GM19035 (cell line): Measurements from ENCODE around the gene CCDC85B.

Experiments used
- ATAC-seq: cut with Tn5 transposase; IDR thresholded peaks from one replicate; pipeline ENCODE4 v1.9.1; 2021; ENCODE audit not compliant: unreplicated experiment

The CCDC85B gene

GRCh38 chr11:65928667-65929066 lies 38.2 kb downstream of the CCDC85B start:
- no peak for ATAC-seq

- ATAC-seq, result no peak
Observed at GRCh38 chr11:65931773-65932557, 41.5 kb downstream of the CCDC85B start.

GRCh38 chr11:65932558-65932919 lies 42.1 kb downstream of the CCDC85B start:
- no peak for ATAC-seq

- no peak for ATAC-seq
Observed at GRCh38 chr11:65934014-65934413, 43.5 kb downstream of the CCDC85B start.

- ATAC-seq, result no peak
Observed at GRCh38 chr11:65937766-65938165, 47.3 kb downstream of the CCDC85B start.
